HCT116 (cell line): ENCODE measurements around the gene UBE3C. TPM values are rescaled to one million over a fixed set of nuclear protein-coding genes. Genes with fewer than 3 reads are reported as not detected.

ENCODE experiments used
- ATAC-seq: fragments of 200-7000 bp; cut with Tn5 transposase; 2 replicates; pipeline ENCODE4 v1.9.1; 2020; ENCODE audit warnings: mild to moderate bottlenecking, moderate library complexity
- BruUV-seq: library from RNA; stranded (reverse); fragments of 400-500 nt; replicated peaks from 2 replicates; lab custom pipeline; 2021; lab: Mats Ljungman, UMichigan
- CTCF ChIA-PET: fragments of 300-600 bp; sonication (Branson Sonifier 250); formaldehyde crosslinking; loops from one replicate; lab custom pipeline; 2021; ENCODE audit warnings: antibody characterized with exemption; lab: Charles Lee
- POLR2A ChIA-PET: fragments of 300-600, 350-600 bp; sonication (Branson Sonifier 250); formaldehyde crosslinking; loops from one replicate; lab custom pipeline; 2021; ENCODE audit warnings: antibody characterized with exemption; lab: Charles Lee
- RAD21 ChIA-PET, 2 experiments: fragments of 300-600 bp; sonication (Branson Sonifier 250); formaldehyde crosslinking; loops; one replicate each; lab custom pipeline; 2023; ENCODE audit warnings: low total read pairs in 2 of 2; ENCODE audit not compliant: uncharacterized antibody in 2 of 2, unreplicated experiment in 2 of 2, low non-redundant PET in 1 of 2; lab: Charles Lee
- DNase-seq: peaks from one replicate; pipeline ENCODE4 v3.0.0-alpha.2; 2010; ENCODE audit warnings: low read depth, low spot score
- H2AFZ ChIP-seq: fragments of 200-600 bp; shearing (Covaris generic), sonication (generic); 2 replicates; pipeline ENCODE4 v1.6.1; 2017; ENCODE audit warnings: low read depth, mixed run types, mixed read lengths, antibody characterized with exemption, low read length; ENCODE audit not compliant: poor library complexity, severe bottlenecking
- H3K27ac ChIP-seq: 2 replicates; pipeline ENCODE4 v1.5.1; 2012; ENCODE audit warnings: low read depth, low read length
- H3K27me3 ChIP-seq: fragments of 200-600 bp; sonication (generic); 2 replicates; pipeline ENCODE4 v1.6.1; 2016; ENCODE audit warnings: mixed run types, low read length, mixed read lengths; ENCODE audit not compliant: insufficient read depth
- H3K36me3 ChIP-seq, 2 experiments: fragments of 200-500 bp in 1 of 2; fragments of 200-600 bp in 1 of 2; sonication (Bioruptor generic) in 1 of 2; sonication (generic) in 1 of 2; 2 replicates each; pipeline versions ENCODE4 v1.5.1 to v1.6.1; 2014 to 2016; ENCODE audit warnings: low read length in 2 of 2, inconsistent platforms in 1 of 2, mixed read lengths in 1 of 2, mixed run types in 1 of 2; ENCODE audit not compliant: insufficient read depth in 2 of 2, control insufficient read depth in 1 of 2
- H3K4me1 ChIP-seq, 2 experiments: fragments of 200-600 bp in 1 of 2; sonication (generic) in 1 of 2; 2 replicates each; pipeline versions ENCODE4 v1.5.1 to v1.6.1; 2012 to 2017; ENCODE audit warnings: low read length in 2 of 2, inconsistent platforms in 1 of 2, mild to moderate bottlenecking in 1 of 2, mixed read lengths in 1 of 2, mixed run types in 1 of 2, moderate library complexity in 1 of 2; ENCODE audit not compliant: insufficient read depth in 2 of 2, control insufficient read depth in 1 of 2
- H3K4me2 ChIP-seq: fragments of 200-600 bp; sonication (generic); 2 replicates; pipeline ENCODE4 v1.6.1; 2017; ENCODE audit warnings: mixed run types, low read length, mixed read lengths
- H3K4me3 ChIP-seq, 2 experiments: fragments of 200-600 bp in 1 of 2; sonication (generic) in 1 of 2; replicated peaks in 1 of 2; 2 replicates each; pipeline ENCODE4 v1.5.1; 2011 to 2016; ENCODE audit warnings: low read length in 2 of 2, control low read depth in 1 of 2, low read depth in 1 of 2, mild to moderate bottlenecking in 1 of 2, mixed read lengths in 1 of 2, mixed run types in 1 of 2
- H3K79me2 ChIP-seq: fragments of 200-600 bp; sonication (generic); 2 replicates; pipeline ENCODE4 v1.6.1; 2017; ENCODE audit warnings: mild to moderate bottlenecking, mixed run types, low read length, moderate library complexity, mixed read lengths; ENCODE audit not compliant: insufficient read depth
- H3K9ac ChIP-seq: fragments of 200-600 bp; sonication (generic); 2 replicates; pipeline ENCODE4 v1.6.1; 2016; ENCODE audit warnings: low read length, mixed read lengths
- H3K9me2 ChIP-seq: fragments of 200-600 bp; sonication (generic), shearing (Covaris generic); 2 replicates; pipeline ENCODE4 v1.6.1; 2017; ENCODE audit warnings: mixed run types, mild to moderate bottlenecking, moderate library complexity; ENCODE audit not compliant: insufficient read depth
- H3K9me3 ChIP-seq, 2 experiments: fragments of 200-500 bp in 1 of 2; fragments of 200-600 bp in 1 of 2; sonication (Bioruptor generic) in 1 of 2; sonication (generic) in 1 of 2; 2 replicates each; pipeline ENCODE4 v1.6.1; 2014 to 2017; ENCODE audit warnings: low read length in 2 of 2, mixed read lengths in 2 of 2, inconsistent platforms in 1 of 2, low read depth in 1 of 2, mild to moderate bottlenecking in 1 of 2, mixed run types in 1 of 2, moderate library complexity in 1 of 2; ENCODE audit not compliant: control insufficient read depth in 1 of 2, insufficient read depth in 1 of 2
- H4K20me1 ChIP-seq: fragments of 200-600 bp; sonication (generic), shearing (Covaris generic); 2 replicates; pipeline ENCODE4 v1.6.1; 2017; ENCODE audit warnings: mixed run types, mild to moderate bottlenecking, moderate library complexity; ENCODE audit not compliant: insufficient read depth
- ATF3 ChIP-seq: IDR thresholded peaks from 2 replicates; pipeline ENCODE4 v1.6.1; 2012
- EGR1 ChIP-seq: IDR thresholded peaks from 2 replicates; pipeline ENCODE4 v1.6.1; 2012; ENCODE audit warnings: low read depth
- MAX ChIP-seq: IDR thresholded peaks from 2 replicates; pipeline ENCODE4 v1.6.1; 2012
- POLR2AphosphoS5 ChIP-seq: IDR thresholded peaks from 2 replicates; pipeline ENCODE4 v1.6.1; 2011; ENCODE audit warnings: mild to moderate bottlenecking, low read depth, low read length, moderate library complexity
- RAD21 ChIP-seq: IDR thresholded peaks from 2 replicates; pipeline ENCODE4 v1.6.1; 2012; ENCODE audit warnings: low read depth, mild to moderate bottlenecking
- intact Hi-C: fragments of 100-400 bp; cut with micrococcal nuclease; formaldehyde crosslinking; loops from 2 replicates; pipeline ENCODE4 v1.10.0; 2022
- total RNA-seq: library from RNA; stranded (reverse); gene quantifications from one replicate; pipeline ENCODE4 v1.2.1, GENCODE V29; 2021; ENCODE audit not compliant: unreplicated experiment

The UBE3C gene
- total RNA-seq, 1 experiment from 2014 or later: 68.3 TPM

- H3K27me3 ChIP-seq: no peaks in the 10 kb centered on the region
- no peak overlapping the region for H2AFZ ChIP-seq
- RAD21 ChIA-PET: no interaction called here
- H3K9me3 ChIP-seq: no peaks in the 10 kb centered on the region
- H3K36me3 ChIP-seq: no peaks in the 10 kb centered on the region
- no TSS peak for BruUV-seq
- no peak overlapping the region for H3K4me2 ChIP-seq
- DNase-seq (no peak), ATAC-seq (no peak)
- CTCF ChIA-PET: no interaction called here
- H3K4me1 ChIP-seq: peaks cover 5 to 16% of the 10 kb centered on the region in 2 experiments; a peak in 3 of 4 replicates
- H3K79me2 ChIP-seq: no peaks in the 10 kb centered on the region
- no peak overlapping the region for H3K27ac ChIP-seq
- peaks cover under 1% of the 10 kb centered on the region; the same call in 1 of the 2 replicates for H4K20me1 ChIP-seq
- H3K4me3 ChIP-seq: no peak overlapping the region
- no peak overlapping the region for H3K9ac ChIP-seq
- POLR2A ChIA-PET: no interaction called here
- intact Hi-C loops: loop anchor here (10.0 kb wide), 1 partner anchor 1483 kb away; no protein-coding TSS in a partner anchor
- no peak for TF ChIP-seq MAX
- no peak for TF ChIP-seq ATF3
- no peak for TF ChIP-seq EGR1
- H3K9me2 ChIP-seq: no peaks in the 10 kb centered on the region
Observed at GRCh38 chr7:157278167-157278790, 139.6 kb downstream of the UBE3C start.

GRCh38 chr7:157278791-157279724 lies 140.3 kb downstream of the UBE3C start:
- TF ChIP-seq POLR2AphosphoS5: no peak
- TF ChIP-seq RAD21: no peak
- Histone ChIP-seq H4K20me1 (no peaks in the 10 kb centered on the region), H3K9me3 (no peaks in the 10 kb centered on the region), H2AFZ (no peak overlapping the region), H3K27me3 (no peaks in the 10 kb centered on the region), H3K4me3 (no peak overlapping the region), H3K36me3 (no peaks in the 10 kb centered on the region), H3K79me2 (no peaks in the 10 kb centered on the region), H3K9ac (no peak overlapping the region), H3K4me2 (no peak overlapping the region), H3K4me1 (peaks cover 5 to 11% of the 10 kb centered on the region in 2 experiments; a peak in 3 of 4 replicates), H3K27ac (no peak overlapping the region), H3K9me2 (no peaks in the 10 kb centered on the region)
- POLR2A ChIA-PET: no interaction called here
- intact Hi-C loops: loop anchor here (10.0 kb wide), 1 partner anchor 1484 kb away; no protein-coding TSS in a partner anchor
- CTCF ChIA-PET: no interaction called here
- RAD21 ChIA-PET: no interaction called here
- no TSS peak for BruUV-seq
- DNase-seq (no peak), ATAC-seq (no peak)
